ENCODE measurements around the gene PLEKHM3.

PLEKHM3 gene

GRCh38 chr2:208069186-208069585 lies 43.9 kb upstream of the PLEKHM3 start:
- Histone ChIP-seq H3K9me2 (replicated peaks; ENCODE audit: insufficient read depth, low read length) (no peaks in the 10 kb centered on the region), H3K4me3 (ENCODE audit: insufficient read depth, low read length, poor library complexity, severe bottlenecking) (no peak overlapping the region), H3K36me3 (ENCODE audit: low read length) (no peaks in the 10 kb centered on the region), H3K4me2 (ENCODE audit: low read depth, low read length, poor library complexity, severe bottlenecking) (no peak overlapping the region), H3K9me3 (ENCODE audit: insufficient read depth, low read length) (no peaks in the 10 kb centered on the region), H3K27ac (ENCODE audit: low read depth, low read length) (no peak overlapping the region), H2AFZ (ENCODE audit: low read depth, low read length, severe bottlenecking) (no peak overlapping the region), H3K27me3 (ENCODE audit: low read length) (no peaks in the 10 kb centered on the region), H3K79me2 (ENCODE audit: insufficient read depth, low read length) (no peaks in the 10 kb centered on the region), H3F3A (ENCODE audit: insufficient read depth) (no peaks in the 10 kb centered on the region), H3K9ac (ENCODE audit: low read length) (no peak overlapping the region), H4K20me1 (ENCODE audit: low read depth, low read length) (no peaks in the 10 kb centered on the region)
- TF ChIP-seq, protein P1, sequence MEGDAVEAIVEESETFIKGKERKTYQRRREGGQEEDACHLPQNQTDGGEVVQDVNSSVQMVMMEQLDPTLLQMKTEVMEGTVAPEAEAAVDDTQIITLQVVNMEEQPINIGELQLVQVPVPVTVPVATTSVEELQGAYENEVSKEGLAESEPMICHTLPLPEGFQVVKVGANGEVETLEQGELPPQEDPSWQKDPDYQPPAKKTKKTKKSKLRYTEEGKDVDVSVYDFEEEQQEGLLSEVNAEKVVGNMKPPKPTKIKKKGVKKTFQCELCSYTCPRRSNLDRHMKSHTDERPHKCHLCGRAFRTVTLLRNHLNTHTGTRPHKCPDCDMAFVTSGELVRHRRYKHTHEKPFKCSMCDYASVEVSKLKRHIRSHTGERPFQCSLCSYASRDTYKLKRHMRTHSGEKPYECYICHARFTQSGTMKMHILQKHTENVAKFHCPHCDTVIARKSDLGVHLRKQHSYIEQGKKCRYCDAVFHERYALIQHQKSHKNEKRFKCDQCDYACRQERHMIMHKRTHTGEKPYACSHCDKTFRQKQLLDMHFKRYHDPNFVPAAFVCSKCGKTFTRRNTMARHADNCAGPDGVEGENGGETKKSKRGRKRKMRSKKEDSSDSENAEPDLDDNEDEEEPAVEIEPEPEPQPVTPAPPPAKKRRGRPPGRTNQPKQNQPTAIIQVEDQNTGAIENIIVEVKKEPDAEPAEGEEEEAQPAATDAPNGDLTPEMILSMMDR (IDR thresholded peaks at IDR 0.05; ENCODE audit: insufficient read depth, low read length, poor library complexity, severe bottlenecking), result no peak
- TF ChIP-seq EZH2phosphoT487 (conservative IDR thresholded peaks at IDR 0.05; ENCODE audit: low read length), result no peak

DNA sequence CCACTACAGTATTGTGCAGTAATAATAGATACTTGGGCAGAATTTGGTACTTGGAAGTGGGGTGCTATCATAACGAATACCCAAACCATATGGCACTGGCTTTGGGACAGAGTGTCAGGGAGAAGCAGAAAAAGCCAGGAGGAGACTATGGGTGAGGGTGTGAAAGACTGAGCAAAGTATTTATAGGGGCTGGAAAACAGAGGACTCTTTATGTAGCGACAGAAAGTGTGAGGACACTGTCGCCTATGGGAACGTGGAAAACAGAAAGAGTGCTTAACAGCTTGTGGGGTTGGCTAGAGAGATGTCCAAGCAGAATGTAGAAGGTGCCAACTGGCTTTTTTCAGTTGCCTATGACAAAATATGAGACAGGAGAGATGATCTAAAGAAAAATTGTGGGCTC lies 40.7 kb upstream of the PLEKHM3 start:
- Histone ChIP-seq H3K4me2 (ENCODE audit: low read depth, low read length, poor library complexity, severe bottlenecking) (no peak overlapping the region), H4K20me1 (ENCODE audit: low read depth, low read length) (no peaks in the 10 kb centered on the region), H3K79me2 (ENCODE audit: insufficient read depth, low read length) (no peaks in the 10 kb centered on the region), H3K9ac (ENCODE audit: low read length) (no peak overlapping the region), H3K27me3 (ENCODE audit: low read length) (no peaks in the 10 kb centered on the region), H2AFZ (ENCODE audit: low read depth, low read length, severe bottlenecking) (no peak overlapping the region), H3K4me3 (ENCODE audit: insufficient read depth, low read length, poor library complexity, severe bottlenecking) (no peak overlapping the region), H3K9me3 (ENCODE audit: insufficient read depth, low read length) (no peaks in the 10 kb centered on the region), H3K9me2 (replicated peaks; ENCODE audit: insufficient read depth, low read length) (no peaks in the 10 kb centered on the region), H3F3A (ENCODE audit: insufficient read depth) (no peaks in the 10 kb centered on the region), H3K36me3 (ENCODE audit: low read length) (no peaks in the 10 kb centered on the region), H3K27ac (ENCODE audit: low read depth, low read length) (no peak overlapping the region)
- no peak for TF ChIP-seq EZH2phosphoT487 (conservative IDR thresholded peaks at IDR 0.05; ENCODE audit: low read length)
- TF ChIP-seq, protein P1 (IDR thresholded peaks at IDR 0.05; ENCODE audit: insufficient read depth, low read length, poor library complexity, severe bottlenecking), result no peak

DNA sequence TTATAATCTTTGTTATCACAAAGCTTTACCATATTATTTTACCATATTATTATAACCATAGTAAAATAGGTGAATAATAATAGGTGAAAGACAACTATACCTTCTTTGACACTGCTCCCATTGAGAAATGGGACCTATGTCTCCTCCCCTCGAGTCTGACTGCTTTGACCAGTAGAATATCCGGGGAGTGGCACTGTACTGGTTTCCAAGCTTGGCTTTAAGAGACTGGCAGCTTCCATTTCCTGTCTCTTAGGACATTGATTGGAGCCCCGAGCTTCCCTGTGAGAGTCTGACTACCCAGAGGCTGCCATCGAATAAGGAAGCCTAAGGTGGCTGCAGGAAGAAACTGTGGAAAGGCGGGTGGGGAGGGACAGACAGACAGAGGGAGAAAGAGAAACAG lies 40.1 kb upstream of the PLEKHM3 start:
- Histone ChIP-seq H3K9me2 (replicated peaks; ENCODE audit: insufficient read depth, low read length) (no peaks in the 10 kb centered on the region), H3F3A (ENCODE audit: insufficient read depth) (no peaks in the 10 kb centered on the region), H3K9me3 (ENCODE audit: insufficient read depth, low read length) (no peaks in the 10 kb centered on the region), H3K27ac (ENCODE audit: low read depth, low read length) (no peak overlapping the region), H3K4me3 (ENCODE audit: insufficient read depth, low read length, poor library complexity, severe bottlenecking) (no peak overlapping the region), H3K9ac (ENCODE audit: low read length) (no peak overlapping the region), H3K4me2 (ENCODE audit: low read depth, low read length, poor library complexity, severe bottlenecking) (no peak overlapping the region), H3K79me2 (ENCODE audit: insufficient read depth, low read length) (no peaks in the 10 kb centered on the region), H3K27me3 (ENCODE audit: low read length) (no peaks in the 10 kb centered on the region), H3K36me3 (ENCODE audit: low read length) (no peaks in the 10 kb centered on the region), H2AFZ (ENCODE audit: low read depth, low read length, severe bottlenecking) (no peak overlapping the region), H4K20me1 (ENCODE audit: low read depth, low read length) (no peaks in the 10 kb centered on the region)
- TF ChIP-seq, protein P1 (IDR thresholded peaks at IDR 0.05; ENCODE audit: insufficient read depth, low read length, poor library complexity, severe bottlenecking), result no peak
